ENCODE results near the gene DOHH. TPM values are rescaled to one million over a fixed set of nuclear protein-coding genes. Genes with fewer than 3 reads are reported as not detected.

The DOHH gene, protein sequence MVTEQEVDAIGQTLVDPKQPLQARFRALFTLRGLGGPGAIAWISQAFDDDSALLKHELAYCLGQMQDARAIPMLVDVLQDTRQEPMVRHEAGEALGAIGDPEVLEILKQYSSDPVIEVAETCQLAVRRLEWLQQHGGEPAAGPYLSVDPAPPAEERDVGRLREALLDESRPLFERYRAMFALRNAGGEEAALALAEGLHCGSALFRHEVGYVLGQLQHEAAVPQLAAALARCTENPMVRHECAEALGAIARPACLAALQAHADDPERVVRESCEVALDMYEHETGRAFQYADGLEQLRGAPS
- 23.4 and 39.8 TPM in 2 replicates for total RNA-seq

DNA sequence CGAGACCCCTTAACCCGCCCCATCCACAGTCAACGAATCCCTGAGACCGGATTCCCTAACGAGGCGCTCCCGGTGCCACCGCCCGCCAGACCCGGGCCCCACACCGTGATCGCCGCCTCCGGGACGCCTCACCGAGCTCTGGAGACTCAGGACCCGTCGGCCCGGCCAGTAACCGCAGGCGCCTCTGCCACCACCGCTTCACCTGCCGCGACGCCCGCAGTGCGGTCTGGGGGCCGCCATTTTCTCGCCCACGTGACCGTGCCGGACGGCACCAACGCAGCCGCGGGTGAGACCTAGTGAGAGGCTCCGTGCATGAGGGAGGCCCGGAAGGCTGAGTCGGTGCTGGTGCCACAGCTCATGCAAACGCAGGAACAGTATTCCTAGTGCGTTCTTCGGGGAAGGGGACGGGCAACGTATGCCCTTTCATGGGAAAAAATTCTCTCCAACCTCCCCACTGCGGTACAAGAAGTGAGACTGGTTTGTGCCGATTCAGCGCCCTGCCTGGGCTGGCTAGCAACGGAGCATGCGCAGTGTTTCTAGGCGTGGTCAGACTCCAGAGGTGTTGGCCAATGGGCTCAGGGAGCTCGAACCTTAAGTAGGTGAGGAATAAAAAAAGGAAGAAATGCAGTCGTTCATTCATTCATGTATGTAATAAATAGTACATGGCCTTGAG is at the start of gene DOHH:
Gene DOHH (minus strand): TSS at position 246 of the 673 bp plus-strand sequence. CDS start 3,860 bp downstream, outside the sequence.

DNA sequence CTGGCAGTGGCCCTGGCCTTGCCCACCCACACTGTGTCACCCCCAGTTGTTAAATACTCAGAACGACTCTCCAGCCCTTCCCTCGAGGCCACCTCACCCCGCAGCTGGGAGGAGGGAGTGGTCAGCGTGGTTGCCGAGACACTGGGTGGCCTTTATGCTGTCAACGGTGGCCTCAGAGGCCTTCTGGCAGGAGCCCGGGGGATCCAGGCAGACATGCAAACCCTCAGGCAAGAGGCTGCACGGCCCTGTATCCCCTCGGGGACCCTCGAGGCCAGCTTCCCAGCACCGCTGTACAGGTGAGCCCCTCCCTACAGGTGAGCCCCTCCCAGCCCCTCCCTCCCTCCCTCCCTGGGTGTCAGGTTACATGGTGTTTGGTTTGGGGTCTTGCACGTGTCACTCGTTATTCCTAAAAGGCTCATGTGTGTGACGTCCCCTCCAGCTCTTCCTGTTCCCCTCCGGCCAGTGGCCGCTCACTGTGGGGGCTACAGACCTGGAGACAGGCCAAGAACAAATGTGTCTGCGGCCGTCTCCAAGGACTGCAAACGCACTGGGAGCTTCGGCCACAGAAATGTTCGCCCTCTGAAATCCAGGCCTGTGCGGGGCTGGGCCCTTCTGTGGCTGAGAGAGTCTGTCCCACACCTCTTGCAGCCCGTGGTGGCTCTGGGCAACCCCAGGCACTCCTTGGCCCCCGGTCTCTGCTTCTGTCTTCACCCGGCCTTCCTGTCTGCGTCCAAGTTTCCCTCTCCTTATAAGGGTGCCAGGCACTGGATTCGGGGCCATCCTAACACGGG is 38.7 kb upstream of the DOHH start, which contains the start of gene TEKTIP1:
Gene TEKTIP1 (plus strand): TSS at position 210 of the 791 bp plus-strand sequence. CDS start 4 bp downstream, at position 214.

GRCh38 chr19:3505598-3506383 is 5.3 kb upstream of the DOHH start, which contains the start of gene FZR1:
Gene FZR1 (plus strand): TSS chr19:3506311. CDS start chr19:3522990, 16,679 bp downstream.

DNA sequence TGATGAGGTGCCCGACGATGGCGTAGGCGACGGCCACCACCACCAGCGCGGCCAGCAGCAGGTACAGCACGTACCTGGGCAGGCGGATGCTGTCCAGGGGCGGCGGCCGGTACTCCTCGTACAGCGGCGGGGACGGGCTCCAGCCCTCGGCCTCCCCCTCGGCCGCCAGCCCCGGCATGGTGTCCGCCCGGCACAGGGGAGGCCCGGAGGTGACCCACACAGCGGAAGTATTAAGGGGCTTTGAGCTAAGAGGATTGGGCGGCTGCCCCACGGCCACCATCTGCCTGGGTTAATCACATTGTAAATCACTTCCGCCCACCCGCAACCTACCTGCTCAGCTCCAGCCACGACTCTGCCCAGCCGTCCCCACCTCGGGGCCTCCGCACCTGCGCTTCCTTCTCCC is 17.2 kb downstream of the DOHH start, which contains the start of gene SMIM44:
Gene SMIM44 (minus strand): TSS at position 216 of the 403 bp plus-strand sequence. CDS start 38 bp downstream, at position 178.

DNA sequence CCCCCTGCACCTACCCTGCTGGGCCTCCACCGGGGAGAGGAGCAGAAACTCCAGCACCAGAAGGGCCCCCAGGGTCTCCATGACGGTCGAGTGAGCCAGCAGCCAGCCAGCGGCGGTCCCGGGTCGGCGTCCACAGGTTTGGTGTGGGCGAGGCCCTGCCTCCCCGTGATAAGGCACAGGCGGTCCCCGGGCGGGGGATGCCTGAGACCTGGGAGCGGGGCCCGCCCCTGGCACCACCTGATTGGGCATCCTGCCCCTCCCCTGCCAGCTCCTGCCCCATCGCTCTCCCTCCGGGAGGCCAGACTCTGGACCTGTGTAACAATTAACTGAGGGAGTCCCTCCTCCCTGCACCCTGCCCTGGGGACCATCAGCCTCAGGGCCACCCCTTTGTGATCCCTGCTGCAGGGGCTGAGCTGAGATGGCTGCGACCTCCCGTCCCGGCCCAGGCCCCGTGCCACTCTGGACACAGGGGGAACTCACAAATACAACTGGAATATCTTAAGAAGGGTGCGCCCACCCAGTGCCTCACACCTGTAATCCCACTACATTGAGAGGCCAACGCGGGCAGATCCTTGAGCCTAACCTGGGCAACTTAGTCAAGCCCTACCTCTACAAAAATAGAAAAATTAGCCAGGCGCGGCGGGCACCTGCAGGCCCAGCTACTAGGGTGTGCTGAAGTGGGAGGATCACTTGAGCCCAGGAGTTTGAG is 19.9 kb downstream of the DOHH start, which contains the start of gene SMIM24:
Gene SMIM24 (minus strand): TSS at position 143 of the 709 bp plus-strand sequence. CDS start 62 bp downstream, at position 81.

Other genes with a start within 250 kb of the DOHH start
- gene NFIC, start 134.1 kb downstream of the DOHH start, total RNA-seq: 17.6 and 24.9 TPM in 2 replicates
- not detected in 2 replicates for gene SMIM24, start 20.1 kb downstream of the DOHH start, total RNA-seq
- gene SMIM44, start 17.2 kb downstream of the DOHH start, total RNA-seq: not detected in 2 replicates
- 28.0 and 47.8 TPM in 2 replicates for gene FZR1, start 5.6 kb upstream of the DOHH start, total RNA-seq
- gene TEKTIP1, start 38.5 kb upstream of the DOHH start, total RNA-seq: not detected in 2 replicates
- gene MFSD12, start 56.9 kb upstream of the DOHH start, total RNA-seq: 46.5 and 62.0 TPM in 2 replicates
- 88.2 and 115 TPM in 2 replicates for gene HMG20B, start 72.3 kb upstream of the DOHH start, total RNA-seq
- gene GIPC3, start 84.8 kb upstream of the DOHH start, total RNA-seq: not detected in 2 replicates
- gene TBXA2R, start 106.2 kb upstream of the DOHH start, total RNA-seq: 0.23 TPM in 2 replicates
- 31.4 and 36.1 TPM in 2 replicates for gene CACTIN, start 126.1 kb upstream of the DOHH start, total RNA-seq
- gene PIP5K1C, start 199.8 kb upstream of the DOHH start, total RNA-seq: 9.6 and 10.5 TPM in 2 replicates
- under 0.01 and 1.7 TPM in 2 replicates for gene TJP3, start 207.7 kb upstream of the DOHH start, total RNA-seq